CD4-positive, alpha-beta T cell treated with Interleukin-17A for 1 hour (primary cell): ENCODE measurements around the gene PLA2R1.

Experiments
- DNase-seq: peaks from one replicate; pipeline ENCODE4 v3.0.0-alpha.2; 2020

The PLA2R1 gene

GRCh38 chr2:159891917-159892730 lies 170.3 kb downstream of the PLA2R1 start:
- DNase-seq = no peak

GRCh38 chr2:159891267-159891588 lies 171.2 kb downstream of the PLA2R1 start:
- no peak for DNase-seq

GRCh38 chr2:159890551-159891266 lies 171.7 kb downstream of the PLA2R1 start:
- DNase-seq = no peak

GRCh38 chr2:159882130-159882745 lies 180.2 kb downstream of the PLA2R1 start:
- DNase-seq = no peak
